ENCODE results near the gene SZT2. TPM values are rescaled to one million over a fixed set of nuclear protein-coding genes. Genes with fewer than 3 reads are reported as not detected.
A peak's percentile ranks its signal among the peaks of the same experiment; 100 is the strongest.

SZT2 gene
- total RNA-seq, 1 experiment from 2014 or later, result 29.0 TPM

- no peak for TF ChIP-seq CTCF (IDR thresholded peaks at IDR 0.05; ENCODE audit: insufficient read depth in 1 of 2, low read depth in 1 of 2, low read length in 1 of 2, severe bottlenecking in 1 of 2, unreplicated experiment in 1 of 2)
- Mint-ChIP-seq H3K9me3 (ENCODE audit: unreplicated experiment) (no peaks in the 10 kb centered on the region), H3K27me3 (ENCODE audit: insufficient read depth, unreplicated experiment) (no peaks in the 10 kb centered on the region), H3K36me3 (ENCODE audit: insufficient read depth, unreplicated experiment) (peaks cover 61% of the 10 kb centered on the region), H3K4me1 (ENCODE audit: low read depth, unreplicated experiment) (peaks cover 33% of the 10 kb centered on the region), H3K4me3 (ENCODE audit: unreplicated experiment) (peak overlapping the region; percentile 93), H3K27ac (ENCODE audit: unreplicated experiment) (peak overlapping the region; percentile 97)
- H3K9me3 ChIP-seq, result no peaks in the 10 kb centered on the region
- DNase-seq, result no peak
- POLR2A ChIA-PET, result interaction anchor here (0.6 kb wide), 2 partner anchors 74 to 165 kb away, joined by 3 to 5 read pairs; partner anchors contain the start of gene C1orf210
- H3K4me3 ChIP-seq (ENCODE audit: low read depth, low read length), result peak overlapping the region; percentile 96
- peaks cover 7% of the 10 kb centered on the region for H3K36me3 ChIP-seq (ENCODE audit: control insufficient read depth, insufficient read depth, low read length)
- BruUV-seq (replicated peaks), result no TSS peak
- CTCF ChIA-PET, result no interaction called here
- peaks cover 31% of the 10 kb centered on the region for H3K4me1 ChIP-seq
- no peaks in the 10 kb centered on the region for H3K27me3 ChIP-seq (replicated peaks; ENCODE audit: control insufficient read depth, insufficient read depth, low read length)
- intact Hi-C loops (cut with micrococcal nuclease; ENCODE audit: unreplicated experiment), result loop anchor here (2.0 kb wide), 2 partner anchors 75 to 133 kb away; partner anchors contain the start of gene C1orf210
Measured at GRCh38 chr1:43359696-43360095, 30.0 kb upstream of the SZT2 start.

GRCh38 chr1:43360616-43361015 lies 29.1 kb upstream of the SZT2 start:
- no peak overlapping the region for H3K27ac Mint-ChIP-seq (ENCODE audit: unreplicated experiment)
- peaks cover 40% of the 10 kb centered on the region for H3K4me1 ChIP-seq

GRCh38 chr1:43363283-43363934 lies 26.3 kb upstream of the SZT2 start:
- Mint-ChIP-seq H3K4me1 (ENCODE audit: low read depth, unreplicated experiment) (peaks cover 48% of the 10 kb centered on the region), H3K27me3 (ENCODE audit: insufficient read depth, unreplicated experiment) (no peaks in the 10 kb centered on the region), H3K4me3 (ENCODE audit: unreplicated experiment) (no peak overlapping the region), H3K36me3 (ENCODE audit: insufficient read depth, unreplicated experiment) (peaks cover 76% of the 10 kb centered on the region), H3K27ac (ENCODE audit: unreplicated experiment) (peak overlapping the region; percentile 46), H3K9me3 (ENCODE audit: unreplicated experiment) (no peaks in the 10 kb centered on the region)
- Histone ChIP-seq H3K9me3 (no peaks in the 10 kb centered on the region), H3K4me1 (peaks cover 45% of the 10 kb centered on the region), H3K27me3 (replicated peaks; ENCODE audit: control insufficient read depth, insufficient read depth, low read length) (no peaks in the 10 kb centered on the region), H3K4me3 (ENCODE audit: low read depth, low read length) (no peak overlapping the region), H3K36me3 (ENCODE audit: control insufficient read depth, insufficient read depth, low read length) (peaks cover 7% of the 10 kb centered on the region)
- ChIA-PET POLR2A (interaction anchor here (0.6 to 0.7 kb wide), 2 partner anchors 26 to 211 kb away, joined by 3 to 5 read pairs; partner anchors contain the start of genes MED8 and SZT2), CTCF (no interaction called here)
- TF ChIP-seq CTCF (IDR thresholded peaks at IDR 0.05; ENCODE audit: insufficient read depth in 1 of 2, low read depth in 1 of 2, low read length in 1 of 2, severe bottlenecking in 1 of 2, unreplicated experiment in 1 of 2), result no peak
- BruUV-seq (replicated peaks), result no TSS peak
- intact Hi-C loops (cut with micrococcal nuclease; ENCODE audit: unreplicated experiment), result no loop called here
- peak in 1 of 2 experiments; percentile 60 for DNase-seq

More at GRCh38 chr1:43360616-43361015, 29.1 kb upstream of the SZT2 start:
- Histone ChIP-seq H3K36me3 (ENCODE audit: control insufficient read depth, insufficient read depth, low read length) (peaks cover 7% of the 10 kb centered on the region), H3K27me3 (replicated peaks; ENCODE audit: control insufficient read depth, insufficient read depth, low read length) (no peaks in the 10 kb centered on the region), H3K4me3 (ENCODE audit: low read depth, low read length) (no peak overlapping the region), H3K9me3 (no peaks in the 10 kb centered on the region)
- intact Hi-C loops (cut with micrococcal nuclease; ENCODE audit: unreplicated experiment), result no loop called here
- Mint-ChIP-seq H3K4me1 (ENCODE audit: low read depth, unreplicated experiment) (peaks cover 40% of the 10 kb centered on the region), H3K9me3 (ENCODE audit: unreplicated experiment) (no peaks in the 10 kb centered on the region), H3K36me3 (ENCODE audit: insufficient read depth, unreplicated experiment) (peaks cover 67% of the 10 kb centered on the region), H3K4me3 (ENCODE audit: unreplicated experiment) (peak overlapping the region; percentile 93), H3K27me3 (ENCODE audit: insufficient read depth, unreplicated experiment) (no peaks in the 10 kb centered on the region)
- CTCF ChIA-PET, result no interaction called here
- POLR2A ChIA-PET, result no interaction called here
- DNase-seq, result no peak
- TF ChIP-seq CTCF (IDR thresholded peaks at IDR 0.05; ENCODE audit: insufficient read depth in 1 of 2, low read depth in 1 of 2, low read length in 1 of 2, severe bottlenecking in 1 of 2, unreplicated experiment in 1 of 2), result no peak
- BruUV-seq (replicated peaks), result no TSS peak

All from Caco-2 (cell line).